A549 (cell line): ENCODE data around the gene STK35. TPM values are rescaled to one million over a fixed set of nuclear protein-coding genes. Genes with fewer than 3 reads are reported as not detected.

Experiments used
- ATAC-seq, 2 experiments: fragments of 200-7000 bp in 1 of 2; fragments of >200 bp in 1 of 2; cut with Nextera tagmentation in 1 of 2; cut with Tn5 transposase in 1 of 2; 3 replicates each; pipeline versions ENCODE4 v1.8.0 to v1.9.1; 2018 to 2020; ENCODE audit warnings: mild to moderate bottlenecking in 1 of 2, moderate library complexity in 1 of 2
- CTCF ChIA-PET: fragments of 300-600 bp; sonication (Branson Sonifier 250); formaldehyde crosslinking; extraction: SDS; loops from one replicate; lab custom pipeline; 2021; ENCODE audit warnings: antibody characterized with exemption, inconsistent platforms; lab: Yijun Ruan, JAX
- POLR2A ChIA-PET: fragments of 350-600 bp; formaldehyde crosslinking; extraction: SDS; loops from one replicate; lab custom pipeline; 2021; ENCODE audit warnings: antibody characterized with exemption, inconsistent platforms; lab: Yijun Ruan, JAX
- DNase-seq, 2 experiments: peaks; one replicate each; pipeline versions ENCODE4 v3.0.0 to v3.0.0-alpha.2; 2011 to 2016; ENCODE audit warnings: low read depth in 1 of 2, low spot score in 1 of 2
- FAIRE-seq: peaks from 2 replicates; lab custom pipeline; 2011; peaks lifted over from hg19 to GRCh38; lab: Jason Lieb, UNC
- H3K27ac ChIP-seq, 2 experiments: fragments of >200 bp; sonication (Bioruptor Twin); formaldehyde crosslinking; 3 replicates each; pipeline ENCODE4 v1.5.1; 2016 to 2017
- H3K4me1 ChIP-seq: fragments of >200 bp; sonication (Bioruptor Twin); formaldehyde crosslinking; 3 replicates; pipeline ENCODE4 v1.6.1; 2016
- H3K4me2 ChIP-seq: fragments of >200 bp; sonication (Bioruptor Twin); formaldehyde crosslinking; 3 replicates; pipeline ENCODE4 v1.6.1; 2016
- H3K4me3 ChIP-seq: fragments of >200 bp; sonication (Bioruptor Twin); formaldehyde crosslinking; 3 replicates; pipeline ENCODE4 v1.5.1; 2016
- H3K9me3 ChIP-seq: fragments of >200 bp; sonication (Bioruptor Twin); formaldehyde crosslinking; 3 replicates; pipeline ENCODE4 v1.6.1; 2016
- BHLHE40 ChIP-seq: IDR thresholded peaks from 2 replicates; pipeline ENCODE4 v1.6.1; 2012; ENCODE audit warnings: low read depth, low read length, inconsistent platforms
- CHD4 ChIP-seq: fragments of 200-600 bp; sonication (generic); IDR thresholded peaks from 2 replicates; pipeline ENCODE4 v1.6.1; 2016; ENCODE audit warnings: antibody characterized with exemption, mild to moderate bottlenecking, borderline replicate concordance
- CTCF ChIP-seq: fragments of >200 bp; sonication (Bioruptor Twin); formaldehyde crosslinking; IDR thresholded peaks from 3 replicates; pipeline ENCODE4 v1.5.1; 2016
- EHMT2 ChIP-seq: fragments of 200-600 bp; sonication (generic); IDR thresholded peaks from 2 replicates; pipeline ENCODE4 v1.6.1; 2016; ENCODE audit warnings: antibody characterized with exemption, low read depth, mild to moderate bottlenecking, moderate library complexity
- EP300 ChIP-seq, 2 experiments: fragments of >200 bp; sonication (Bioruptor Twin); formaldehyde crosslinking; IDR thresholded peaks; 2 replicates in 1 of 2; 3 replicates in 1 of 2; pipeline ENCODE4 v1.6.1; 2016 to 2017
- ESRRA ChIP-seq: fragments of 150-350 bp; IDR thresholded peaks from 2 replicates; pipeline ENCODE4 v1.6.1; 2014; ENCODE audit warnings: mild to moderate bottlenecking, low read length, borderline replicate concordance
- FOSB ChIP-seq: fragments of 250-450 bp; sonication (Bioruptor Pico); IDR thresholded peaks from 2 replicates; pipeline ENCODE4 v1.5.0; 2020; ENCODE audit warnings: mild to moderate bottlenecking, moderate library complexity
- FOSL2 ChIP-seq, 2 experiments: fragments of 450-650 bp in 1 of 2; fragments of >200 bp in 1 of 2; sonication (Bioruptor Twin) in 1 of 2; formaldehyde crosslinking; IDR thresholded peaks; 2 replicates each; pipeline versions ENCODE4 v1.5.0 to v1.6.1; 2016 to 2020; ENCODE audit warnings: mild to moderate bottlenecking in 1 of 2, moderate library complexity in 1 of 2
- HDAC2 ChIP-seq: fragments of 200-600 bp; sonication (generic); IDR thresholded peaks from 2 replicates; pipeline ENCODE4 v1.6.1; 2016
- HES2 ChIP-seq: fragments of >200 bp; sonication (Bioruptor Twin); formaldehyde crosslinking; IDR thresholded peaks from 2 replicates; pipeline ENCODE4 v1.6.1; 2016
- HOXB13 ChIP-seq: fragments of 250-450 bp; sonication (Bioruptor Pico); IDR thresholded peaks from 2 replicates; pipeline ENCODE4 v1.5.0; 2020; ENCODE audit warnings: low read depth, mild to moderate bottlenecking, moderate library complexity
- JUN ChIP-seq, 2 experiments: fragments of >200 bp; sonication (Bioruptor Twin); formaldehyde crosslinking; IDR thresholded peaks; 2 replicates in 1 of 2; 3 replicates in 1 of 2; pipeline ENCODE4 v1.6.1; 2016 to 2017
- KDM1A ChIP-seq: fragments of 200-600 bp; sonication (generic); IDR thresholded peaks from 2 replicates; pipeline ENCODE4 v1.6.1; 2016; ENCODE audit warnings: low read depth, mild to moderate bottlenecking
- MAX ChIP-seq: IDR thresholded peaks from 2 replicates; pipeline ENCODE4 v1.6.1; 2012
- NR3C1 ChIP-seq: fragments of >200 bp; sonication (Bioruptor Twin); formaldehyde crosslinking; IDR thresholded peaks from 3 replicates; pipeline ENCODE4 v1.6.1; 2017
- PBX3 ChIP-seq: IDR thresholded peaks from 2 replicates; pipeline ENCODE4 v1.6.1; 2012
- POLR2A ChIP-seq: IDR thresholded peaks from 2 replicates; pipeline ENCODE4 v1.6.1; 2012; ENCODE audit warnings: mild to moderate bottlenecking, low read length
- POLR2AphosphoS2 ChIP-seq: conservative IDR thresholded peaks from 2 replicates; pipeline ENCODE4 v1.6.1; 2012; ENCODE audit warnings: low read length, improper control_type of control experiment, inconsistent platforms
- RNF2 ChIP-seq: fragments of 200-600 bp; sonication (generic); IDR thresholded peaks from 2 replicates; pipeline ENCODE4 v1.6.1; 2016; ENCODE audit warnings: low read depth, mild to moderate bottlenecking, antibody characterized with exemption, moderate library complexity, borderline replicate concordance
- SMC3 ChIP-seq: fragments of >200 bp; sonication (Bioruptor Twin); formaldehyde crosslinking; IDR thresholded peaks from 3 replicates; pipeline ENCODE4 v1.6.1; 2018; ENCODE audit warnings: inconsistent platforms
- TP53 ChIP-seq: fragments of 250-450 bp; sonication (Bioruptor Pico); IDR thresholded peaks from 2 replicates; pipeline ENCODE4 v1.5.0; 2021; ENCODE audit warnings: mild to moderate bottlenecking, moderate library complexity
- USF2 ChIP-seq: fragments of 450-650 bp; IDR thresholded peaks from 2 replicates; pipeline ENCODE4 v1.6.1; 2014; ENCODE audit warnings: antibody characterized with exemption
- ZC3H11A ChIP-seq: fragments of 450-650 bp; IDR thresholded peaks from 2 replicates; pipeline ENCODE4 v1.6.1; 2014; ENCODE audit warnings: antibody characterized with exemption, mild to moderate bottlenecking
- ZSCAN20 ChIP-seq: fragments of 250-450 bp; sonication (Bioruptor Pico); IDR thresholded peaks from 2 replicates; pipeline ENCODE4 v1.8.0; 2022; ENCODE audit warnings: mild to moderate bottlenecking, moderate library complexity
- WGBS: methylation state at CpG from one replicate; pipeline ENCODE4 v1.1.6; 2017; ENCODE audit errors: missing lambda C conversion rate; 5-methylcytosine and 5-hydroxymethylcytosine counted together
- polyA plus RNA-seq, 4 experiments: library from polyadenylated mRNA; depleted of rRNA in 3 of 4; stranded (reverse); fragments of >200 nt; fragmentation: RNase III in 1 of 4; extraction: RNeasy Plus Mini Kit Qiagen cat#74134 plus additional on column Dnase treatment in 1 of 4; gene quantifications; 2 replicates in 3 of 4; 3 replicates in 1 of 4; pipeline ENCODE4 v1.2.3, GENCODE V29; 2011 to 2017
- TF ChIP-seq, protein P1 (sequence below): fragments of 150-350 bp; IDR thresholded peaks from 2 replicates; pipeline ENCODE4 v1.6.1; 2014; ENCODE audit warnings: low read depth, mild to moderate bottlenecking, low read length
- TF ChIP-seq, protein P2 (sequence below): fragments of 250-450 bp; sonication (Bioruptor Pico); IDR thresholded peaks from 2 replicates; pipeline ENCODE4 v1.5.0; 2021; ENCODE audit warnings: mild to moderate bottlenecking, moderate library complexity, borderline replicate concordance

Gene STK35
- polyA plus RNA-seq, 2 of the 4 experiments (the other 2 are of a cell fraction) = 9.0 to 10.0 TPM

DNA sequence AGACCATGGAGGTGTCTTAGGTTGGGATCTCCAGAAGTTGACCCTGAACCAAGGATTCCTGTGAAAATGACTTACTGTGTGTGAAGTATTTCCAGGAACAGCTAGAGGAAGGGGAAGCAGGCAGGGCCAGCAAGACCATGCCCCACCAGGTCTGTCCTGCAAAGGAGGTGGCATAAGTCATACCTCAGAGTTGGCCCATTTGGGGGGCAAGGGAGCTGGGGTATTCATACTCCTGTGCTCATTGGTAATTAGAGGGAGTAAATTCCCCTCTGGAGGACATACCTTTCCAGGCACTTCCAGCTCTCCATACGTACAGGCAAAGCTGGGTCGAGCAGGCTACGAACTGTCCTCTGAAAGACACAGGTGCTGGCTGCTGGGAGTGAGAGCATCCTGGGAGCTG is 72.4 kb downstream of the STK35 start:
- no peak for DNase-seq
- no peaks in the 10 kb centered on the region for H3K9me3 ChIP-seq
- no peak overlapping the region for H3K4me3 ChIP-seq
- no peak overlapping the region for H3K4me2 ChIP-seq
- CTCF ChIA-PET = interaction anchor here (0.6 to 7.3 kb wide), 31 partner anchors 9 to 415 kb away, joined by 3 to 187 read pairs (median 15); partner anchors contain the start of gene STK35
- 16% methylated on average over 3 of the region's 3 CpGs for WGBS
- no peak for TF ChIP-seq RNF2
- TF ChIP-seq MAX = no peak
- TF ChIP-seq EHMT2 = no peak
- TF ChIP-seq SMC3 = no peak
- no peak for TF ChIP-seq CHD4
- no peak for TF ChIP-seq TP53
- no peak for TF ChIP-seq POLR2A
- TF ChIP-seq HOXB13 = no peak
- no peak for TF ChIP-seq KDM1A
- H3K27ac ChIP-seq = no peak overlapping the region
- POLR2A ChIA-PET = no interaction called here
- FAIRE-seq = no peak
- ATAC-seq = no peak
- H3K4me1 ChIP-seq = no peaks in the 10 kb centered on the region

- ATAC-seq = no peak
- no peak overlapping the region for H3K27ac ChIP-seq
- no peak overlapping the region for H3K4me3 ChIP-seq
- POLR2A ChIA-PET = no interaction called here
- 26% methylated on average over 9 of the region's 9 CpGs for WGBS
- no peak for TF ChIP-seq ZC3H11A
- FAIRE-seq = no peak
- H3K4me2 ChIP-seq = no peak overlapping the region
- no peaks in the 10 kb centered on the region for H3K9me3 ChIP-seq
- CTCF ChIA-PET = interaction anchor here (0.9 to 7.3 kb wide), 6 partner anchors 11 to 275 kb away, joined by 3 to 187 read pairs (median 4); no protein-coding TSS in a partner anchor
- H3K4me1 ChIP-seq = no peaks in the 10 kb centered on the region
- no peak for DNase-seq
Measured at GRCh38 chr20:2176946-2177345, 75.3 kb downstream of the STK35 start.

GRCh38 chr20:2178318-2179232 is 76.9 kb downstream of the STK35 start:
- POLR2A ChIA-PET = no interaction called here
- Histone ChIP-seq H3K27ac (no peak overlapping the region), H3K4me1 (no peaks in the 10 kb centered on the region), H3K9me3 (no peaks in the 10 kb centered on the region), H3K4me3 (no peak overlapping the region), H3K4me2 (no peak overlapping the region)
- CTCF ChIA-PET = interaction anchor here (0.6 to 5.5 kb wide), 6 partner anchors 10 to 415 kb away, joined by 3 to 30 read pairs (median 6); no protein-coding TSS in a partner anchor
- TF ChIP-seq, protein P1, sequence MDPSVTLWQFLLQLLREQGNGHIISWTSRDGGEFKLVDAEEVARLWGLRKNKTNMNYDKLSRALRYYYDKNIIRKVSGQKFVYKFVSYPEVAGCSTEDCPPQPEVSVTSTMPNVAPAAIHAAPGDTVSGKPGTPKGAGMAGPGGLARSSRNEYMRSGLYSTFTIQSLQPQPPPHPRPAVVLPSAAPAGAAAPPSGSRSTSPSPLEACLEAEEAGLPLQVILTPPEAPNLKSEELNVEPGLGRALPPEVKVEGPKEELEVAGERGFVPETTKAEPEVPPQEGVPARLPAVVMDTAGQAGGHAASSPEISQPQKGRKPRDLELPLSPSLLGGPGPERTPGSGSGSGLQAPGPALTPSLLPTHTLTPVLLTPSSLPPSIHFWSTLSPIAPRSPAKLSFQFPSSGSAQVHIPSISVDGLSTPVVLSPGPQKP = no peak
- TF ChIP-seq HES2 (no peak), ESRRA (no peak), CTCF (no peak), JUN (IDR thresholded peaks at IDR 0.05) (no peak), BHLHE40 (no peak), EHMT2 (no peak), KDM1A (no peak), FOSL2 (IDR thresholded peaks at IDR 0.05) (no peak), FOSL2 (CRISPR knock-in tag; IDR thresholded peaks at IDR 0.05) (no peak), POLR2AphosphoS2 (no peak), POLR2A (no peak), EP300 (IDR thresholded peaks at IDR 0.05) (no peak), ZSCAN20 (CRISPR knock-in tag) (no peak), USF2 (no peak), HOXB13 (no peak), FOSB (CRISPR knock-in tag) (no peak), HDAC2 (no peak), NR3C1 (no peak), PBX3 (no peak)
- TF ChIP-seq, protein P2, sequence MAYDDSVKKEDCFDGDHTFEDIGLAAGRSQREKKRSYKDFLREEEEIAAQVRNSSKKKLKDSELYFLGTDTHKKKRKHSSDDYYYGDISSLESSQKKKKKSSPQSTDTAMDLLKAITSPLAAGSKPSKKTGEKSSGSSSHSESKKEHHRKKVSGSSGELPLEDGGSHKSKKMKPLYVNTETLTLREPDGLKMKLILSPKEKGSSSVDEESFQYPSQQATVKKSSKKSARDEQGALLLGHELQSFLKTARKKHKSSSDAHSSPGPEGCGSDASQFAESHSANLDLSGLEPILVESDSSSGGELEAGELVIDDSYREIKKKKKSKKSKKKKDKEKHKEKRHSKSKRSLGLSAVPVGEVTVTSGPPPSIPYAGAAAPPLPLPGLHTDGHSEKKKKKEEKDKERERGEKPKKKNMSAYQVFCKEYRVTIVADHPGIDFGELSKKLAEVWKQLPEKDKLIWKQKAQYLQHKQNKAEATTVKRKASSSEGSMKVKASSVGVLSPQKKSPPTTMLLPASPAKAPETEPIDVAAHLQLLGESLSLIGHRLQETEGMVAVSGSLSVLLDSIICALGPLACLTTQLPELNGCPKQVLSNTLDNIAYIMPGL = no peak
- no peak for DNase-seq
- WGBS = 76% methylated on average over 17 of the region's 17 CpGs
- no peak for ATAC-seq
- FAIRE-seq = no peak
